IPS DF 19.7 (cell line): ENCODE data around the gene HNMT.
"Not testable (repeated sequence)": the region's sequence is repeated elsewhere in the genome, so short reads cannot be mapped to it uniquely, and the experiment has no call there.

Experiments used
- DNase-seq: peaks from one replicate; pipeline ENCODE4 v3.0.0-alpha.2; 2013; ENCODE audit warnings: low read depth, low spot score

Gene HNMT

DNA sequence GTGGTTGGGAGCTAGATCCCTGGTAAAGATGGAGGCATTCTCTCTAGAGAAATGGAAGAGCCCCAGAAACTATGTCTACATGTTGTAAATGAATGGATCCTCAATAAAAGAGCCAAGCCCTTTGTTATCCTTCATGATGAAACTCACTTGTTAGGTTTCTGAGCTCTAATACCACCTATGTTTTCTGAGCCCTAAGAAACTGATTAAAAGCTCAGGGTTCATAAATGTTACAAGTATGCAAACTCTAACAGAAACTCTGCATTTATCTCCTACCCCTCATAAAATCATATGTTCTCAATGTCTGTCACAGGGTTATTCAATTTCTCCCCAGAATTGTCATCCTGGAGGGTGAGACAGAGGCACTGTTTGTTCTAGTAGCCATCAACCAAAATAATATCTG, 18.0 kb upstream of the HNMT start:
- no peak for DNase-seq

DNA sequence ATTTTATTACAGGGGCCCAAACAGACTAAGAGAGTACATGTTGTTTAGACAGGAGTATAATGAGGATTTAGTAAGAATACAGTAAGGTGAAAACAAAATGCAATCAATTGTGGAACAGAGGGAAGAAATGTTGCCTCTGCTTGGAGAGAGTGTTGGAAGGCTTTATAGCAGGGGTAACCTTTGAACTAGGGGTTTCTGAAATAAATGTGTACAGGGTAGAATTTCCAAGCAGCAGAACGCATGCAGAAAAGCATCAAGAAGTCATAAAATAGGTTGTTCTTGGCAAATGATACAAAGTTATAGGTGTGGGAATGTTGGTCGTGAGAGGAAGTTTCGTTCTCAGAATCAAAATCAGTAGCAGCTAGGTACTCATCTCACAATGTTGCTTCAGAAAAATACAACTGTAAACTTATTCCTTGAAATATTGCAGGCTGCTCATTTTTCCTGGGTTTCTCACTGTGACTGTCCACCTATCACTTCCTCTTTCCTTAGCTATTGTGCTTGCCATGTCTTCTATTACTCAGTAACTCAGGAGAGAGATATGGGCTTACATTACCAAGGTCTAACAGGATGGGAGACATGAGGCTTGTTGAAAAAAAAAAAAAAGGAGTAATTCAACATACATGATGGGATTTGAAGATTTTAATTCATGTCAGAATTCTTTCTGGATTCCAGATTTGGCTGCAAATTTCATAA, 17.1 kb upstream of the HNMT start:
- no peak for DNase-seq

DNA sequence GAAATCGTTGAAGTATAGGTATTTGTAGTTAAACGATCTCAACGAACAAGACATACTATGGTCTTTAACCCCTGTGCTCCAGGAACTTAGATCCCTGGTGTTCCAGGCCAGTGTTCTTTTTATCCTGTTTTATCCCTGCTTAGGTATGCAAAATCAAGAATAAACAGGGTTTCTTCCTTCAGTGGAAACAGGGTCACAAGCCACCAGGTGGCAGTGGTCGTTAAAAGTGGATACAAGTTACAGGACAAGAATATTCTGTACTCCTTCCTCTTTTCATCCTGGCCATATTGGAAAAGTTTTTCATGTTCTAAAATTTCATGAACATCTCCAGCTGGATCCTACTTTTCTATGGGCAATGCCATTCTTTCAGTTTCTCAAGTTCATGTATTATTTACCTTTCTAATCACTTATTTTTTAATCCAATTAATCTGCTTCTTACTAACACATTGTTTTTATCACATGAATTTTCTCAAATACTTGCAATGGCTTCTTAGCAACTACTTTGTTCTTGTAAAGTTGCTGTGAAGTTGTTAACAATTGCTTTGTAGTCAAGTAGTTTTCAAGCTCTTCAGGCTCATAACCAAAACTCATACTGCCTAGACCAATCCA, 16.4 kb upstream of the HNMT start:
- no peak for DNase-seq

DNA sequence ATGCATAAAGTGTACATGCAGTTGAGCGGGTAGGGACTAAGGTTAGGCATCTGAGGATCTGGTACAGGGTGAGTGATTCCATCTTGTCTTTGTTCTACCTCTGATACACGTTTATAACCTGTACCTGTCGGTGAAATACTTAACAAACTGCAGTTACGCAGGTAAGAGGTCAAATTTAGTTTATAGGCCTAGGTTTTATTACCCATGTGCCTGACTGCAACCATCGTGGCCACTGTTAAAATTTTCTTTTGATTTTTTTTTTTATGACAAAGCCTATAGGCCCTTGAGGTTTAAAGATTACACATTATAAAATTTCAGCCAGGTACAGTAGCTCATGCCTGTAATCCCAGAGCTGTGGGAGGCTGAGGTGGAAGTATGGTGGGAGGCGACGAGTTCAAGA, 15.4 kb upstream of the HNMT start:
- no peak for DNase-seq

DNA sequence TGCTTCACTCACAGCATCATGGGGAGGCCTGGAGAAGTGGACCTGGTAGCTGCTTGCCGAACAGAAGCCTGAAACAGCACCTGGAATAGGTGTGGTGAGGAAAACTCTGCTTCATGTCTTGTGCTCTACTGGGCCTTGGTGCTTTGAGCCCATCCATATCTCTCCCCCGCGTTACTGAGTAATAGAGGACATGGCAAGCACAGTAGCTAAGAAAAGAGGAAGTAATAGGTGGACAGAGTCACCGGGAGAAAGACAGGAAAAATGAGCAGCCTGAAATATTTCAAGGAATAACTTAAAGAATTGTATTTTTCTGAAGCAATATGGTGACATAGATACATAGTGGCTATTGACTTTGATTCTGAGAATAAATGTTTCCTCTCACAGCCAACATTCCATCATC, 14.0 kb upstream of the HNMT start:
- no peak for DNase-seq

DNA sequence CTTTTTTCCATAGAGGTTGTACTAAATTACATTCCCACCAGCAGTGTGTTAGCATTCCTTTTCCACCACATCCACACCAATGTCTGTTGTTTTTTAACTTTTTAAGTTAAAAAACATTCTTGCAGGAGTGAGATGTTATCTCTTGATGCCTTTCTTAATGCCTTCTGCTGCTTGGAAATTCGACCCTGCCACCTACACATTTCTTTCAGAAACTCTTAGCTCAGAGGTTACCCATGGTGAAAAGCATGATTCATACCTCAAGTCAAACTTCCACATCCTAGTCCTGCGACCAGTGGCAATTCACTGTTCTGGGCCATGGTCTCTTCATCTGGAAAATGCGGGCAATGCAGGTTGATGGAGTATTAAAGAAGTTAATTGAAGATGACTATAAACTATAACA, 12.7 kb upstream of the HNMT start:
- DNase-seq: no peak

DNA sequence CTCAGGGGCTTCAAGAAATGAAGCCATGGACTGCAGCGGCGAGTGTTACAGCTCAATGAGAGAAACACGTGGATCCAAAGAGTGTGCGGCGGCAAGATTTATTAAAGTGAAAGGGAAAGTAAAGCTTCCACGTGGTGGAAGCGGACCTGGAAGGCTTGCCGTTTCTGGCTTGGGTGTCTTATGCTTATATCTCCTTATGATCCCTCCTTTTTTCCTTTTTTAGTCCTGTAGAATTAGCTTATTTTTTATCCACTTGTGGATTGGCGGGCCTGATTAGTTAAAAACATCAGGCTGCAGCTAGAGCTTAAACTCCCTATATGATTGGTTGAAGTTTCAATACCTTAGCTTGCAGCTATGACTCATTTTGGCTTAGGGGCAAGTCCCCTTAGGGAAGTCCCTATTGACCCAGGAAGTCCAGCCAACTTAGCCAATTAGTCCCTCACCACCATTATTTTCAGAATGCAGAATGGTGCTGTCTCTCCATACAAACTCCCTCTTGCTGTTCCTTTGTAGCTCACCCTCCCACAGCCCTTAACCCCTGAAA, 11.6 kb upstream of the HNMT start:
- DNase-seq: no peak

DNA sequence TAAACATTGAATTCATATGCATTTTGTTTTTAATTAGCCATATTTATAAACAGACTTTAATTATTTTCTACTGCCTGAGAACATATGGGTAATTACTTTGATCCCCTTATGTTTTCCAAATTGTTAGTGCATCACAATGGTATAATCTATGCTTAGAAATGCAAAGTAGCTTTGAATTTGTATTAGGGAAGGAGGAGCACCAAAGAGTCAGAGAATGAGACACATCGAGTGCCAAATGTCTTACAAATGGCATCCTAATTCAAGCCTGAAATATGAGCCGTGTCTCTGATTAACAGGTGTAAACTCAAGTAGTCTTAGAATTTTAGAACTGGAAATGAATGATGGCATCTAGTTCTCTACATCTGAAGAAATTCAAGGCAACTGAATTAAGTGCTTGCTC, 8.7 kb upstream of the HNMT start:
- no peak for DNase-seq

DNA sequence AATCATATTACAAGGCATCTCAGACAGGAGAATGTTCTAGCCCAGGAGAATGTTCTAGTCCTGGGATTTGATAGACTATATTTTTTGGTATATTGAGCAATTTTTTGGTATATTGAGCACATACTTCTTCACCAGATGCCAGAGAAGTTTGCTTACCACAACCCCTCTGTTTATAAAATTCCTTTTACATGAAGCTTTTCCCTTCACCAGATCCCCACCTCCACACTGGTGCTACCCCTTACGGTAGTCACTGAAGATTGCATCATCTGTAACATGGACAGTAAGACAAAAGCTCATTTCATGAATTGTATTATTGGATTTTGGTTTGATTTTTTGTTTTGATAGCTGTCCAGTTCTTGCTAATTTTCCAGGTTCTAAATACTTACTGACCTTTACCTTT, 7.2 kb upstream of the HNMT start:
- DNase-seq: no peak

DNA sequence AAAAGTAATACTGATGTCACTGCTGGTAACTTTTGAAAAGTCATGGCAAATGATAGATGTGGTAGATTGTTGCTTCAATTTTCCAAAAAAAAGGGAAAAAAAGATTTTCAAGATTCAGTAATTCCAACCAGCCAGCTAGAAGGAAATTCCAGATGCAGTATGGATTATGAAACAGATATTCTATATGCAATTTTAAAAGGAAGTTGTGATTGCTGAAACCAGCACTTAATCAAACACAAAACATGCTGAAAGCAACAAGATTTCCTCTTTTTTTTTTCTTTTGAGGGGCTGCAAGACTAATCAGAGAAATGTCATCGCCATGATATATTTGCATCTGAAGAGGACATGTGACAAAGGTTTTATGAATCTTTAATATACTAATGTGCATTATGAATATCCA, 5.1 kb upstream of the HNMT start:
- no peak for DNase-seq

DNA sequence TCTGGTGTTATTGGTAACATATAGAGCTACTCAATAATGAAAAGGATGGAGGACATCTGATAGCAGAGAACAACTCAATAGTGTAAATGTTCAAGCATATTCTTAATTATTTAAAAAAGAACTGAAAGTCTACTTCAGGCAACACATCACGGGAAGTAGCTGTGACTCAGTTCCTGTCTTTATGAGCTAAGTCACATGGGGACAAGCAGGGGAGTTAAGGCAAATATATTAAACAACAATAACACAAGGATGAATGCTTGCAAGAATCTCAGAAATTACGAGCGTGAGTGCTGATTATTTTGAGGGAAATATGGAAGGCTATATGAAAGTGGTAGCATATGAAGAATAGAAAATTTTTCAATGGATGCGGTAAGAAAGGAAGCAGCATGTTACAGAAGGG, 4.0 kb upstream of the HNMT start:
- no peak for DNase-seq

DNA sequence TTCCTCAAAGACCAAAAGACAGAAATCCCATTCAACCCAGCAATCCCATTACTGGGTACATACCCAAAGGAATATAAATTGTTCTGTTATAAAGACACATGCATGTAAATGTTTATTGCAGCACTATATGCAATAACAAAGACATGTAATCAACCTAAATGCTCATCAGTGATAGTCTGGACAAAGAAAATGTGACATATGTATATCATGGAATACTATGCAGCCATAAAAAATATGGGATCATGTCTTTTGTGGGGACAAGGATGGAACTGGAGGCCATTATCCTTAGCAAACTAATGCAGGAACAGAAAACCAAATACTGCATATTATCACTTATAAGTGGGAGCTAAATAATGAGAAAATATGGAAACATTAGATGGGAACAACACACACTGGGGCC, 2.7 kb upstream of the HNMT start:
- DNase-seq: no peak

DNA sequence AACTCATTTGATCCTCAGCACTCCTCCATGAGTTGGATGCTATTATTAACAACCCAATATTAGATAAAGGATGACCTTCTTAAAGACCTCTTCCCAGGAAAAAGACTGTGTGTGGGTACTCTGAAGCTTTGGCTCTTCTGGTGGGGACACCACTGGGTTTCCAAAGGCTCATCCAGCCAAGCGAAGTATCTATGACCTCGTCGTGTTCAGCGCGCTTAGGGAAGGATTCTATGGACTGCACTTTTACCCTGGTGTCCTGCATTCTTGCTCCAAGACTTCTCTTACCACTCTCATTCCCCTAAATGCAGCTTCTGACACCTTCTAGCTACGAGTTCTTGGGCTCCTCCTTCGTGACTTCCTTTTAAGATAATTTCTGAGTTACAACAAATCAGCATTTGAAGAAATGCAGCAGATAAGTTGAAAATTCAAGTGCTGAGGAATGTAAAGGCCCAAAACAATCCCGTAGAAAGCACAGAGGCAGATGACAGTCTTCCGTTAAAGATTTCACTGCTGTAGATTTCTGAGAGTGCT, 673 bp upstream of the HNMT start:
- no peak for DNase-seq

DNA sequence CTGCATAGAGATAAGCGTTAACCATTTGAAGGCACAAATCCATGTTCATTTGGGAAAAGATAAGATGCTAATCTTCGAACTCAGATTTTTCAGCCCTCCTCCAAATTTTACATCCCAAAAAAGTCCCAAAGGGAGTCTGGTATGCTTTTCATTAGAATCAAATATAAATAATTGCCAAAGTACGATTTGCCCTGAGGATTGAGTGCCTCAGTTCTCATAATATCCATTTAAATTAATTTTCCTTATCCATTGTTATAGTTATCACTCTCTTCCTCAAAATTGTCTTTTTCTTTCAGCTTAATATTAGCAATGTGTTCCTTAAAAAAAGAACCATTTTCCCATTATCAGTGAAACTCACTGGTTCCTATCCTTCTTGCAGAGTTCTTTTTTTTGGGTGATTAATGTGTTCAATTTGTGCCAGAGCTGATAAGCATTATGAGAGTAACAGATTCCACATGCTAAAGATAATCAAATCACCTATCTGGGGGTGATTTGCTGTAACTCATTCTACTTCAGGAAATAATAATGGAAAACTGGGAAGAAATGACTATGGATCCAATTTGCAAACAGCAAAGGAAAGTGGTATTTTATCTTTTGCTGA, 686 bp downstream of the HNMT start:
- DNase-seq: no peak

DNA sequence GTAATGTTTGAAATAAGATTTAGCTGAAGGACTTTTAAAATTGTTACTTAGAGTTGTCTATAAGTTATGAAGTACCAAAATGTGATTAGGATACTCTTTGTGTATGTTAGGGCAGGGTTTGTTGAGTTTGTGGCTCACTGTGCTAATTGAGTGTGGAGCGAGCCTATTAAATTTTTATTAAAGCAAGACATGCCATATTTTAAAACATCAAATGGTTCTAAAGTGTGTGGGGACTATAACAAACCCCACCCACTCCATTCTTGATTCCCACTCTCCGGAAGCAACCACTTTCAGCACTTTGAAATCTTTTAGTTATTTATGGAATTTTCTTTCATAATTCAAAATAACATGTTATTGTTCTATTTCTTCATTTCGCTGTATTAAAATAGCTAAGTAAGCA, 1.8 kb downstream of the HNMT start:
- no peak for DNase-seq

DNA sequence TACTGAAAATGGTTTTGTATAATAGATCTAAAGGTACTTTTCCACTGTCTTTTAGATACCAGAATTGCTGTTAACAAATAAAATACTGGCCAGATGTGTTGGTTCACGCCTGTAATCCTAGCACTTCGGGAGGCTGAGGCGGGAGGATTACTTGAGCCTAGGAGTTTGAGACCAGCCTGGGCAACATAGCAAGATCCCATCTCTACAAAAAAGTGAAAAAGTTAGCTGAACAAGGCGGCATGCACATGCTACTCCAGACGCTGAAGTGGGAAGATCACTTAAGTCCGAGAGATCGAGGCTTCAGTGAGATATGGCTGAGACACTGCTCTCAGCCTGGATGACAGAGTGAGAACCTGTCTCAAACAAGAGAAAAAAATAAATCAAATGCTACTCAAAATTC, 2.8 kb downstream of the HNMT start:
- DNase-seq: no peak

DNA sequence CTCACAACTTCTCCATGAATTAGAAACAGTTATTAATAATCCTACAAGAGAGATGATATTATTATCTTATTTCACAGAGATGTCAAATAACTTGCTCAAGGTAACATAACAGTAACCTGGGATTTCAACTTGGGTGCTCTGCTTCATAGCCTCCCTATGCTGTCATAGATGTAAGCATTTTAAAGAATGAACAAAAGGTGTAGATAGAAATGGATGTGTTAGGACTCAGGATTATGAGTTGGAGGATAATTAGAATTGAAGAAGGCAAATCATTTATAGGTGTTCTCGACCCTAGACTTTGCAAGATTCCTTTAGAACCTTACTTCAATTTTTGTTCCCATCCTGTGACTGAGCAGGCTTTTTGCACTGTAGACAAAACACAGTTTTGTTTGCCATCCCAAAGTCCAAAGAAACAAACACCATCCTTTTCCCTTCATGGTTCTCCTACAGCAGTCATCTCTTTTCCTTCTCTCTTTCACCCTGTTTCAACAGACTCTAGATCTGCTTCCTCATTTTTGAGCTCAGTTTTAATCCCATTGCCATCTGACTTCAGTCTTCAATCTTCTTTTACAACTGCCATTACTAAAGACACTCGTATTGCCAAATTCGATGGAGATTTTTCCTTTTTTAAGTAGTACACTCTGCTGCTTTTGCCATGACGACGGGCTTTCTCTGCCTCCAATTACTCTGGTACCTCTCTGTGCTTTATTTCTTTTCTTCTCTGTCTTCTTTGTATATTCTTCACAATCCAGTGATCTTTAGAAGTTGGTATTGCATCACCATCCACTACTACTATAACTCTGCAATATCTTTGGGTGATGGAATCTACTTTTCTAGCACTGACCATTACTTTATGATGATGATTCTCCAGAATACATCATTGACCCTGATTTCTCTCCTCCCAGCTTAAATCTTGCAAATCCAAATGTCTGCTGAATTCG, 4.5 kb downstream of the HNMT start:
- no peak for DNase-seq

DNA sequence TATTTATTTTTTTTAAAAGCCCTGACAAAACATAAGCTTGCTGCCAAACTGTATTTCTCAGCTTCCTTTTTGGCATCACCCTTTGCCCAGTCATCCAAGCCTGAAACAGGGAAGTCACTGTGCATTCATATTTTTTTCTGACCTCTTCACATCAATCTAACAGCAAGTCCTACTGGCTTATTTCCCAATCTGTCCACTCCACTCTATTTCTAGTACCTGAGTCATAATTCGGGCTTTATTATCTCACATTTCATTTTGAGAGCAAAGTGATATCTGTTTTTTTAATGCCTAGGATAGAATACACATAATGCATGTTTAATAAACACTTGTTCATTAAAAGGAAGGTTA, 5.1 kb downstream of the HNMT start:
- DNase-seq: no peak

DNA sequence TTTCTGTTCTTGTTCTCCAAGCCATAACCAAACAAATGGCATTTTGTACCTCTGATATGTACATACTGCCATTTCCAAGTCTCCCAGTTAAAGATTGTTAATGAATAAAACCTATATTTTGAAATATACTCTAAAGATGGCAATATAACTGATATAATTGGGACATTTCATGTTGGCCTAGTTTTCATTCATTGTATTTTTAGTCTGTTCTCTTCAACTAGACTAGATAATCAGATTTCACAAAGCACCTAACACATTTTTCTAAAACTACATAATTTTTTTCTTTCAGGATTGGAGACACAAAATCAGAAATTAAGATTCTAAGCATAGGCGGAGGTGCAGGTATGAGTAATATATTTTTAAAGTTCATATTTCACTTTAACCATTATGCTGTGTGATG, 5.6 kb downstream of the HNMT start:
- DNase-seq: no peak

DNA sequence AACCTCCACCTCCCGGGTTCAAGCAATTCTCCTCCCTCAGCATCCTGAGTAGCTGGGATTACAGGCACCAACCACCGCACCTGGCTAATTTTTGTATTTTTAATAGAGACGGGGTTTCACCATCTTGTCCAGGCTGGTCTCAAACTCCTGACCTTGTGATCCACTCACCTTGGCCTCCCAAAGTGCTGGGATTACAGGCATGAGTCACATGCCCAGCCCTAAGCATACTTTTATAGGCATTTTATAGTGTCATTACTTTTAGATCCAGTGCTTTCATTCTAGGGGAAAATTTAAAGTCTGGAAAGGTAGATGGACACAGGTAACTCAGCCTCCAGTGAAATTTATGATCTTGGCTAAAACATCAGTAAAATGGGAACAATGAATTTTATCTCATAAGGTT, 7.0 kb downstream of the HNMT start:
- not testable (repeated sequence) for DNase-seq

DNA sequence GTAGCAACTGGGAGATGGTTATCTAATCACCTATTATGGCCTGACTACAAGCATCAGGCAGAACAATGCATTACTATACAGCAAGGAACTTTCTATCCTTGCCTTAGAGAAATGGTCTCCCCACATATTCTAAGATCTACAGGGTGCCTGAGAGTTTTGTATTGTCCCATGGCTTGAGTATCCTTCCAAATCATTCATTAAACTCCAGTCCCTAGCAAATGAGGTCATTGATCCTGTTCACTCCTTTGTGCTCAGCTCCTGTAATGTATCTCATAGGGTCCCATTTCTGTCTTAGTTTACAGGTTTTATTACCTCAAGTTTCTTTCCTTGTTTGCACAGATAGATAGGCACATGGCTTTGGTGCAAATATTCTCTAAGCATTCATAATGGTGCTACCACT, 9.0 kb downstream of the HNMT start:
- no peak for DNase-seq
